Prostate gland (tissue), 2 donors: ENCODE results near the gene RAI1. TPM values are rescaled to one million over a fixed set of nuclear protein-coding genes. Genes with fewer than 3 reads are reported as not detected.

Experiments
- DNase-seq: peaks from one replicate; pipeline ENCODE4 v3.0.0-alpha.2; 2019; ENCODE audit warnings: low spot score
- H3K27ac ChIP-seq, 2 donors: fragments of 200-600 bp; sonication (generic); 2 replicates each; pipeline ENCODE4 v1.5.1; 2017 to 2019
- H3K27me3 ChIP-seq: fragments of 200-600 bp; sonication (generic); replicated peaks from 2 replicates; pipeline ENCODE4 v1.5.1; 2019; ENCODE audit not compliant: insufficient read depth
- H3K36me3 ChIP-seq, 2 donors: fragments of 200-600 bp; sonication (generic); 1 replicate in 1 of 2; 2 replicates in 1 of 2; pipeline versions ENCODE4 v1.5.1 to v1.8.1; 2017 to 2019
- H3K4me1 ChIP-seq: fragments of 200-600 bp; sonication (generic); replicated peaks from 2 replicates; pipeline ENCODE4 v1.5.1; 2019
- H3K4me3 ChIP-seq, 2 donors: fragments of 200-600 bp; sonication (generic); 2 replicates each; pipeline ENCODE4 v1.5.1; 2017 to 2019
- H3K9me3 ChIP-seq: fragments of 200-600 bp; sonication (generic); 2 replicates; pipeline ENCODE4 v1.5.1; 2017
- CTCF ChIP-seq, 4 experiments: fragments of 200-600 bp in 2 of 4; fragments of 450-650 bp in 2 of 4; sonication (generic) in 2 of 4; IDR thresholded peaks; 1 replicate in 3 of 4; 2 replicates in 1 of 4; pipeline ENCODE4 v1.5.1; 2016 to 2019; ENCODE audit warnings: antibody characterized with exemption in 4 of 4, mild to moderate bottlenecking in 2 of 4, moderate library complexity in 2 of 4
- POLR2A ChIP-seq: fragments of 450-650 bp; IDR thresholded peaks from one replicate; pipeline ENCODE4 v1.6.1; 2016; ENCODE audit warnings: antibody characterized with exemption, mild to moderate bottlenecking
- POLR2AphosphoS5 ChIP-seq: sonication (generic); formaldehyde crosslinking; IDR thresholded peaks from one replicate; pipeline ENCODE4 v1.6.1; 2017; ENCODE audit warnings: antibody characterized with exemption
- WGBS: methylation state at CpG from one replicate; pipeline ENCODE4 v1.1.5; 2018; 5-methylcytosine and 5-hydroxymethylcytosine counted together
- intact Hi-C: fragments of 100-400 bp; cut with DNase I; formaldehyde crosslinking; loops from one replicate; pipeline ENCODE4 v1.14.2; 2022
- total RNA-seq, 2 donors: library from RNA; depleted of rRNA; stranded (reverse); fragments of >200 nt; gene quantifications; one replicate each; pipeline ENCODE4 v1.1.0, GENCODE V29; 2016

The RAI1 gene
- total RNA-seq, 2 donors from 2014 or later: 69.2 to 71.0 TPM

- H3K9me3 ChIP-seq: no peaks in the 10 kb centered on the region
- H3K36me3 ChIP-seq: no peaks in the 10 kb centered on the region
- peak overlapping the region; percentile 80 to 94 for H3K27ac ChIP-seq
- peak overlapping the region; percentile 9 to 24 for H3K4me3 ChIP-seq
- DNase-seq: no peak
- TF ChIP-seq POLR2AphosphoS5 (no peak), POLR2A (no peak), CTCF (IDR thresholded peaks at IDR 0.05) (no peak)
- H3K4me1 ChIP-seq: peaks cover 23% of the 10 kb centered on the region
- H3K27me3 ChIP-seq: no peaks in the 10 kb centered on the region
- WGBS: 54% methylated on average over 47 of the region's 52 CpGs
- intact Hi-C loops: loop anchor here (10.0 kb wide), 1 partner anchor 225 kb away; the partner anchor contains the start of genes ATPAF2 and GID4
These were observed 128.3 kb downstream of the RAI1 start for GRCh38 chr17:17809531-17810083.

- H3K4me3 ChIP-seq: peak overlapping the region; percentile 9 to 24
- 43% methylated on average over 57 of the region's 68 CpGs for WGBS
These were observed 129.0 kb downstream of the RAI1 start for GRCh38 chr17:17810084-17810894.

DNA sequence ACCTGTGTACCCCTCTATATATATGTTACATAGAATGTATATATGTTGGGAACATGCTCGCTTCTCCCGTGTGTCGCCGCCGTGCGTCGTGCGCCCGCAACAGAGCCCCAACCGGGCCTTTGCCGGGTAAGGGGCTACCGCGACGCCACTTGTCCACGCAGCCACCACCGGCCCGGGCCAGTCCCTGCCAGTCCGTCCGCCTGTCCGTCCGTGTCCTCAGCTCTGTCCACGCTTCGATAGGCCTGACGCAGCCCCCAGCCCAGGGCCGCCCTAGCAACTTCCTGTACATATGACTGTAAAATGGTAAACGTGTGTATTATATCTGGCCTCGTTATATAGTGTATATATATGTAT lies 129.6 kb downstream of the RAI1 start:
- 68% methylated on average over 27 of the region's 27 CpGs for WGBS
- peak overlapping the region; percentile 80 to 94 for H3K27ac ChIP-seq
- no peak overlapping the region for H3K4me3 ChIP-seq
- intact Hi-C loops: loop anchor here (10.0 kb wide), 1 partner anchor 224 kb away; the partner anchor contains the start of genes ATPAF2 and GID4
- H3K9me3 ChIP-seq: no peaks in the 10 kb centered on the region
- DNase-seq: no peak
- H3K27me3 ChIP-seq: no peaks in the 10 kb centered on the region
- H3K36me3 ChIP-seq: no peaks in the 10 kb centered on the region
- no peak for TF ChIP-seq POLR2AphosphoS5
- TF ChIP-seq CTCF (IDR thresholded peaks at IDR 0.05): no peak
- TF ChIP-seq POLR2A: no peak
- H3K4me1 ChIP-seq: peaks cover 25% of the 10 kb centered on the region

More at GRCh38 chr17:17810084-17810894, 129.0 kb downstream of the RAI1 start:
- DNase-seq: peak; percentile 55
- TF ChIP-seq POLR2AphosphoS5 (peak; percentile 22), CTCF (IDR thresholded peaks at IDR 0.05) (no peak), POLR2A (no peak)
- H3K36me3 ChIP-seq: no peaks in the 10 kb centered on the region
- intact Hi-C loops: loop anchor here (10.0 kb wide), 1 partner anchor 225 kb away; the partner anchor contains the start of genes ATPAF2 and GID4
- no peaks in the 10 kb centered on the region for H3K27me3 ChIP-seq
- peaks cover 25% of the 10 kb centered on the region for H3K4me1 ChIP-seq
- peak overlapping the region; percentile 80 to 94 for H3K27ac ChIP-seq
- no peaks in the 10 kb centered on the region for H3K9me3 ChIP-seq

GRCh38 chr17:17811381-17812210 lies 130.3 kb downstream of the RAI1 start:
- Histone ChIP-seq H3K36me3 (peaks cover 0 to 3% of the 10 kb centered on the region in 2 donors), H3K27me3 (no peaks in the 10 kb centered on the region), H3K4me1 (peaks cover 25% of the 10 kb centered on the region), H3K9me3 (no peaks in the 10 kb centered on the region), H3K27ac (peak overlapping the region; percentile 80 to 94), H3K4me3 (no peak overlapping the region)
- TF ChIP-seq POLR2A: no peak
- TF ChIP-seq CTCF (IDR thresholded peaks at IDR 0.05): no peak
- TF ChIP-seq POLR2AphosphoS5: no peak
- 21% methylated on average over 15 of the region's 15 CpGs for WGBS
- intact Hi-C loops: loop anchor here (2.0 to 10.0 kb wide), 2 partner anchors 49 to 223 kb away; partner anchors contain the start of genes ATPAF2 and GID4
- DNase-seq: no peak
